Cerebellar nuclear complex (tissue), 1 donor: ENCODE measurements around the gene SP9.

Experiments used
- DNase-seq, 2 experiments: peaks; one replicate each; lab custom pipeline; 2025; lab: John Stamatoyannopoulos, UW

SP9 gene

GRCh38 chr2:174333372-174334277, 1.1 kb upstream of the SP9 start:
- no peak for DNase-seq

DNA sequence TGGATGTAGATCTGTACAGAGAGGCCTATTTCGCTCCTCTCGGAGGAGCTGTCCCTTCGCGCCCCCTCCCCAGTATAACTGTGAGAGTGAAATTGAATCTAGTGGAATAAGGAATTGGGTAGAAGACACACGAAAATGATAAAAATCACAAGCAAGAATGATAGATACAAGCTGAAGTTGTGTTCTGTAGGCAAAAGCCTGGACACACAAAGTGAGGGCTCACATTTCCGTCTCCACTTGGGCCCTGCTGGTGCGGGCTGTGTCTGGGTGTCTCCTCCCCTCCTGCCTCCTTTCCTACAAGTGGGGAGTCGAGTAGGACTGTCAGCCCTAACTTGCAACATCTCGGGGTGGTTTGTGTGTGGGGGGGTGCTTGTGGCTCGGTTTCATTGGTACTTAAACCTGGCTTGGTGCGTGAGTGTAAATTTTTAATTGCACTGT, 457 bp upstream of the SP9 start:
- DNase-seq: no peak

GRCh38 chr2:174335254-174335987, 667 bp downstream of the SP9 start:
- DNase-seq: no peak

GRCh38 chr2:174335988-174336500, 1.3 kb downstream of the SP9 start:
- DNase-seq: no peak

DNA sequence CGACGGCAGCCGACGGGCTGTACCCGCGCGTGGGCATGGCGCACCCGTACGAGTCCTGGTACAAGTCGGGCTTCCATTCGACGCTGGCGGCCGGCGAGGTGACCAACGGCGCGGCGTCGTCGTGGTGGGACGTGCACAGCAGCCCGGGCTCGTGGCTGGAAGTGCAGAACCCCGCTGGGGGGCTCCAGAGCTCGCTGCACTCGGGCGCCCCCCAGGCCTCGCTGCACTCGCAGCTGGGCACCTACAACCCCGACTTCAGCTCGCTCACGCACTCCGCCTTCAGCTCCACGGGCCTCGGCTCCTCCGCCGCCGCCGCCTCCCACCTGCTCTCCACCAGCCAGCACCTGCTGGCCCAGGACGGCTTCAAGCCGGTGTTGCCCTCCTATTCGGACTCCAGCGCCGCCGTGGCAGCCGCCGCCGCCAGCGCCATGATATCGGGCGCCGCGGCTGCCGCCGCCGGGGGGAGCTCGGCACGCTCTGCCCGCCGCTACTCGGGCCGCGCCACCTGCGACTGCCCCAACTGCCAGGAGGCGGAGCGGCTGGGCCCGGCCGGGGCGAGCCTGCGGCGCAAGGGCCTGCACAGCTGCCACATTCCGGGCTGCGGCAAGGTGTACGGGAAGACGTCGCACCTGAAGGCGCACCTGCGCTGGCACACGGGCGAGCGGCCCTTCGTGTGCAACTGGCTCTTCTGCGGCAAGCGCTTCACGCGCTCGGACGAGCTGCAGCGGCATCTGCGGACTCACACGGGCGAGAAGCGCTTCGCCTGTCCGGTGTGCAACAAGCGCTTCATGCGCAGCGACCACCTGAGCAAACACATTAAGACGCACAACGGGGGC, 2.0 kb downstream of the SP9 start:
- no peak for DNase-seq

- DNase-seq: no peak
Measured at GRCh38 chr2:174337337-174338146, 2.8 kb downstream of the SP9 start.

GRCh38 chr2:174338147-174338605, 3.4 kb downstream of the SP9 start:
- DNase-seq: no peak

- no peak for DNase-seq
Measured at GRCh38 chr2:174338671-174339560, 4.2 kb downstream of the SP9 start.

DNA sequence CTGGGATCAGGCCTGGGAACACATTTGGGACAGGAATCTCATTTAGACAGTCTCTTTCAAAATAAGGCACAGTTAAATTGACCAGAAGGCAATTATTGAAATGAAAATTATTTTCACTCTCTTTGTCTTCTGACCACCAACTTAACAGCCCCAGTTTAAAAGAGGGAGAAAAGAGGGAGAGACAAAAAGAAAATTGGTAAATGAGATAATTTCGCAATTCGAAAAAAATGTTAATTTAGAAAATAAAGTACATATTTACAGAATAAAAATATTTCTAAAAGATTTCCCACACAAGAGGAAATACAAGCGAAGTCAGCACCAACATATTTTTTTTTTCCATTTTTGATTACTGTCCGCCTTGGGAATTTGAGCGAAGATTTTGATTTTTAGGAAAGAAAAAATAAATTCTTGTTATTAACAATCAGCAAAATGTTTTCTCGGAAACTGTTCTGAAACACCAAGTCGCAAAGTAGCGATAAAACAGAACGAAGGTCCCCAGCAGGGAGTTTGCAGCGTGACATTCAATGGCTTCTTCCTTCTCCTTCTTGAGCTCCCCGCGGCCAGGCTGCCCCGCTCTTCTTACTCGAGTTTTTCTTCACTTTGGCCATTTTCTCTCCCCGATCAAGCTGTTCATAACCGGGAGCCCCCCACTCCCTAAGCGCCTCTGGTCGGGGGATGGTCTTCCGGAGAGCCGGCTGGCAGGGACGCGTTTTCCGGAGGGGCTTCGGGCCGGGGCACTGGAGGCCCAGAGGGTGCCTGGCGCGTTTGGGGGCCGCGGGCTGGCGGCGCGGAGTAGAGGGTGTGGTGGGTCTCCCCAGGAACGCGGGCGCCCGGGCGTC, 5.0 kb downstream of the SP9 start:
- no peak for DNase-seq

DNA sequence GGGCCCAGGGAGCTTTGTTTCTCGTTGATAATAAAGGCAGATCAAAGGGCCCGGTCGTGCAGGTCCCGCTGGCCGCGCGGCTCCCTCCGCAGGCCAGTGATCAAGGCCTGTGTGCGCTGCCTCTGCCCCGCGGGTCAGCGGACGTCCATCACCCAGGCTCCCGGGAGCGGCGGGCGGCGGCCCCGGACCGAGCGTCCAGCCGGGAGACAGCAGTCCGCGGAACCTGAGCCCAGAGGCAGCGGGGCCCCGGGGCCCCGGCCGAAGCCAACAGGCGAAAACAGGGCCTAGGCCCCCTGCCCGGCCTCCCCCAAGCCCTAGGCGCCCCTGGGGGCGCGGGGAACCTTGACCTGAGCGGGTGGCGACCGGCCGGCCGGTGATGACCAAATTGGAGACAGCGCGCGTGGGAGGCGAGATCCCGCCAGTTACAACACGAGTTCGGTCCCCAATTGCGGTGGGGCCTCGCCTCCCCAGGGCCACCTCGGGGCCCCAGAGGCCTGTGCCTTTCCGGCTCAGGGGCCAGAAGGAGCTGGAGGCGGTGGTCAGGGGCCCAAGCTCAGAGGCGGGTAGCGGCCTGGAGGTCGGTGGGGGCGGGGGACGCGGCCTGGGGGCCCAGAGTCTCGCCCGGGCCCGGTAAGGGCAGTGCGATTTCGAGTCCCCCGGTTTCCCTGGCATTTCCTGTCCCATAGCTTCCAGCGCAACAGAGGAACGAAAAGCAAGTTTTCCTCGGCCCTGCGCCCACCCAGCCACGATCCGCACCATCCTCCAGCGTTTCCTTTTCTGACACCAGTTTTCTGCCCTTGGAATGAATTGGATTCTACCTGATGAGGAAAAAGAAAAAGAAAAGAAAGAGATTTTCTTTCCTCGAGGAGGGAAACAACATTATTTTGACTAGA, 5.9 kb downstream of the SP9 start:
- DNase-seq: no peak

GRCh38 chr2:174341293-174341994, 6.7 kb downstream of the SP9 start:
- no peak for DNase-seq

GRCh38 chr2:174341995-174342685, 7.4 kb downstream of the SP9 start:
- no peak for DNase-seq

GRCh38 chr2:174342686-174343342, 8.1 kb downstream of the SP9 start:
- DNase-seq: no peak

GRCh38 chr2:174343343-174343622, 8.5 kb downstream of the SP9 start:
- DNase-seq: no peak

DNA sequence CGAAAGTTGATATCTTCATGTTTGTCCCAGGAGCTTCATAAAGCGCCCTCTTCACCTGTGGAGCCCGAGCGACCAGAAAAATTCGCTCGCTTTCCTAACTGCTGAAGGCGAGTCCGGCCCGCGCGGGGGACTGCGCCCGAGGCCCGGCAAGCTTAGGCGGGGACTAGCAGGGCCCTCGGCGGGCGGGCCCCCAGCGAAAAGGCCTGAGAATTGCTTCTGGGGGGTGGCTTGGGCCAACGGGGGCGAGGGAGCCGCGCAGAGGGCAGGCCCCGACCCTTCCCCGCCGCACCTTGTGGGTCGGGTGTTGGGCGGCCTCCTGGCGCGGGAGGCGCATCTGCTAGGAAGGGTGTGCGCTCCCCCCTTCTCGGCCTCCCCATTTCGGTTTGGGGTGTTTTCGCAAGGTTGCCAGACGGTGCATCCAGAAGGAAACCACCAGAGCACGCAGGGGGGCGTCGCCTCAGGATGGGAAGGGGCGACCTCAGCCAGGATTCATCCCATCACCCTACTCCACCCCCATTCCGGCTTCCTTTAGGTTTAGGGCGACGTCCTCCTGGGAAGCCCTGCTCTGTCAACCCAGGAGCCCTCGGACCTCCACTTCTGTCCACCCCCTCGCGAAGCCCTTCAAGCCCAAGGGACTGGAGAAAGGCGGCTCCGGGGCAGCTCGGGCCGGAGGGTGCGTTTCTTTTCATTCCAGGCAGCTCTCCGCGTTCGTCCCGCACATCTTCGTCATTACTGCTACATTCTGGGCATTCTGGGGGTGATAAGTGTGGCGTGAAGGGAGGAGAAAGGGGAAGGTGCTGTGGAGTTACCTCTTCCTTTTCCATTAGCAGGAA, 9.1 kb downstream of the SP9 start:
- no peak for DNase-seq
